Middle frontal gyrus (tissue), 1 donor: ENCODE results near the gene EHD3.

ENCODE experiments used
- DNase-seq: peaks from one replicate; pipeline ENCODE4 v3.0.0-alpha.2; 2015; ENCODE audit warnings: low spot score; ENCODE audit errors: extremely low spot score

EHD3 gene

DNA sequence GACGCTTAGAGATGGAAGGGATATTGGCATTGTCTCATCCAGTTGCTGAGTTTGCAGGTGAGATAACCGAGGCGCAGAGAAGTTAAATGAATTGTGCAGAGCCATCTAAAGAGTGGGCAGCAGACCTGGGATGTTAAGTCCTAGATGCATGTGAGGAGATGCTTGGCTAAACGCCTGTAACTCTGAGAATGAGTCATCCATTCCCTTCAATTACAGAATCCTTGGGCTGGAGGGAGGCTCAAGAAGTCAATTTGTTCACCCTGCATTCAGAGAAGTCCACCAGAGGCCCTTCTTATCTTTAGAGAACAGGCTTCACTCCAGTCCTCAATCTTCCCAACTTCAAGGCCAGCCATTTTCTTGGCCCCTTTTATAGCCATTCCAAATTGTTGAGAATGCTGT is 1.6 kb downstream of the EHD3 start:
- no peak for DNase-seq

DNA sequence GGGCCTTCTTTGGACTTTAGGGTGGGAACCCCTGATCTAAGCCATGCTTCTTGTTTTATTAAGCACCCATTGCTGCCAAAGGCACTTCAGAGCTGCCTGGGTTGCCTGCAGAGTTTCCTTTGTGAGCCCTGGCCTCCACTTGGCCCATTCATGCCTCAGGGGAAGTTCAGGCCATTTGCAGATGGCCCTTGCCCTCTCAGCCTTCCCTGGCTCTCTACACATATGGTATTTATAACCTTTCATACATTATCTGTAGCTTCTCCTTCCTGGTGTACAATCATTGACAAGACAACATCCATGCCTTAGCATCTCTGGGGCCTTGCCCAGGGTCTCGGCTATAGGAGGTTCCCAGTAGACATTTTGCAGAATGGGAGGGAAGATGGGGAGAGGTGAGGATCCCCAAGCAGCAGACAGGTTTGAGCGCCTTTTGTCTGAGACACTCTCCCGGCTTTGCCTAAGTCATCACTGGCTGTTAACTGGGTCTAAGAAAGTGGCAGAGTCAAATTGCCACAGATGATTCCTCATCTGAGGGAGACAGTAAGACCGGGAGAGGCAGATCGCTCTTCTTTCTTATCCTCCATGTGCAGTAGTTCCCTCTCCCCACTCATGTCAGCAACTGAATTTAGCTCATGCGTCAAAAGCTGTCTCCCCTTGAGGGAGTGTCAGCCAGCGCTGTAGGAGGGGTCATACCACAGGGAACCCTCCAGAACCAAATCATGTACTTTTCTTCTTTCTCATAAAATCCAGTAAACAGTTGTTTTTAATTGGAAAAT is 2.7 kb downstream of the EHD3 start:
- DNase-seq = no peak

DNA sequence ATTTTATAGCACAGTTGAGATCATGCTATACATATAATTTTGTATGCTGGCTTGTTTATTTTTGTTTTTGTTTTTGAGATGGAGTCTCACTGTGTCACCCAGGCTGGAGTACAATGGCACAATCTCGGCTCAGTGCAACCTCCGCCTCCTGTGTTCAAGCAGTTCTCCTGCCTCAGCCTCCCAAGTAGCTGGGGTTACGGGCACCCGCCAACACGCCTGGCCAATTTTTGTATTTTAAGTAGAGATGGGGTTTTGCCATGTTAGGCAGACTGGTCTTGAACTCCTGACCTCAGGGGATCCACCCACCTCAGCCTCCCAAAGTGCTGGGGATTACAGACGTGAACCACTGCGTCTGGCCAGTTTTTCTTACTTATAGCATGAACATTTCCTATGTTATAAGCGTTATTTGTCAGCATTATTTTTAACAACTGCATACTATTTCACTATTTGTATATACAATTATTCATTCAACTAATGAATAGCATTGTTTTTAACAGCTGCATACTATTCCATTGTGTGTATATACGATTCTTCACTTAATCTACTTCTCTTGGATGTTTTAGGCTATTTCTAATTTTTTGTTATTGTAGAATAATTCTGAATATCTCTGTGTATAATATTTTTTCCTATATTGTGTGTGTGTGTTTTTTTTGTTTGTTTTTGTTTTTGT is 3.5 kb downstream of the EHD3 start:
- no peak for DNase-seq

DNA sequence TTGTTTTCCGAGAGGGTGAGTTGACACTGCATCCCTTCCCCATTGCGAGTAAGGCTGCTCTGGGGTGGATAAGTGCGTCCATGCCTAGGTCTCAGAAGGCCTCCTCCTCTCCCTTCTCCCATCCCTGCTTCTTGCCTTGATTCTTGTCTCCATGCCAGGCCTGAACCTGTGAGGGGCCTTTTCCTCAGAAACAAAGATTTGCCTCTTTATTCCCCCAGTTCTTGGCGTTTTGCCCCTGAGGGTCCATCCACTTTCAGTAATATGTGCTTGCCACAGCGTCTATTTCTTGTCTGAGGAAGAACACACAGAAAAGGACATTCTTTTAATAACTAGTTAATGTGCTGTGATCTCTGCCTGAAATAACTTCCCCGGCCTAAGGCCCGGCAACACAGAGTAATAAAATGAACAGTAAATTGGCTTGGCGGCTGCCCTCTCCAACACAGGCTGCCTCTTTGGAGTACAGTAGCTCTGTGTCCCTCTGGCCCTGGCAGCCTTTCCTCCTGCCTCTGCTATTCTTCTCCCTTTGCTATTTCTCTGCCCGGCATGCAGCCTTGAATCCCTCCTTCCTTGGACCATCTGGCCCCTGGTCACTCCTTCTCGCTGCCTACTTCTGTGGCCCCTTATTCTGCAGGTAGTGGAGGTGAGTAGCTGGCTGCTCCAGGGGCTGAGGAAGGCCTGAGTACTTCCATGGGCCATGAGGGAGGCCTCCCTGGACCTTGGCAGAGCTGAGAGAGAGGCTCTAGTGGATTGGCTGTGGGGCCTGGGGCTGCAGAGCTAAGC is 4.4 kb downstream of the EHD3 start:
- no peak for DNase-seq

DNA sequence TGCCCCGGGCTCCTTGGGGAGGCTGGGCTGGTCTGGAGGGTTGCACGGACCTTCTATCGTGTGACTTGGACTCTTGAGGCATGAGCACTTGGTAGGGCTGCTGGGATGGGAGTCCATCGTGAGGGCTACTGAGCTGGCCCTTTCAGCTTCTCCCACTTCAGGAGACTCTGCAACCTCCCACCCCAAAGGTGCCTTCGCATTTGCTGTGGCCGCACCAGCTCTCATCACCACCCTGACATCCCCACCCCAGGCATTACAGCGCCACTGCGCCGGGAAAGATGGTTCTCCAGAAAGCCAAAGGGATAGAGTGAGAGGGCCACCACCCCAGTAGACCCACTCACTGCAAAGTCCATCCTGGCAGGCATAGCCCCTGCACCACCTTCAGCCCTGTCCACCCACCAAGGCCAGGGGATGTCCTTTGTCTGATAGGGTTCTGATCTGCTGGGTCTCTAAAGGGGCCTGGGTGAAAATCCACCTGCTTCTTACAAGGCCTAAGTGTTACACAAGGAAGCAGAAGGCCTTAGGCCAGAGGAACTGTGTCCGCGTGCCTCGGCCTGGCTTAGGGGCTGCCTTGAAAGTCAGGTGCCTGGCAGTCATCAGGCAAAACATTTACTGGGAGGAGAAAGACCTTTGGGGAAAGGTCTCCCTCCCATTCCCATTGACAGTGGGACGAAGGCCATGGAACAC is 5.1 kb downstream of the EHD3 start:
- no peak for DNase-seq

DNA sequence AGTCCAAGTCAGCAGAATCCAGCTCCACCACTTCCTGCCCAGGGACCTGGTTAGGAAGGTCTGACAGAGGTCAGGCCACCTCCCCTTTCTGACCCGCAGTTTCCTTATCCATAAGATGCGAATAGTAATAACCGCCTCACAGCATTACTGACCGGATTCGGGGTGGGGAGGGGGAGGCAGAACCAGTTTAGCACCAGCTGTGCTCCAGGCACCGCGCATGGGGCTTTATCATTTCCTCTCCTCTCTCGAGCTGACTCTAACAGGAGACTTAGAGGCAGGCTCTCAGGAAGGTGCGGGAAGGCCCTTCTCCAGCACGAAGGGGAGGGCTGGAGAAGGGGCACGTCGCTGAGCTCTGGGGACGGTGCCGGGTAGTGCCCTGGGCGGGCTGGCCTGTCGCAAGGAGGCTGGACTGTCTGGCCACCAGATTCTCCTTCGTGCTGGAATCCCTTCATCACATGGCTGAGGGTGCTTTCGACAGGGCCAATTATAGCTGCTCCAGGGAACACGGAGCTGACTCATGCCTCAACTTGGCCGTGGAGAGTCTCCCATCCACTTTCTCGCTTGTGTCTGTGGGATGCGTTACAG is 5.7 kb downstream of the EHD3 start:
- DNase-seq = no peak

DNA sequence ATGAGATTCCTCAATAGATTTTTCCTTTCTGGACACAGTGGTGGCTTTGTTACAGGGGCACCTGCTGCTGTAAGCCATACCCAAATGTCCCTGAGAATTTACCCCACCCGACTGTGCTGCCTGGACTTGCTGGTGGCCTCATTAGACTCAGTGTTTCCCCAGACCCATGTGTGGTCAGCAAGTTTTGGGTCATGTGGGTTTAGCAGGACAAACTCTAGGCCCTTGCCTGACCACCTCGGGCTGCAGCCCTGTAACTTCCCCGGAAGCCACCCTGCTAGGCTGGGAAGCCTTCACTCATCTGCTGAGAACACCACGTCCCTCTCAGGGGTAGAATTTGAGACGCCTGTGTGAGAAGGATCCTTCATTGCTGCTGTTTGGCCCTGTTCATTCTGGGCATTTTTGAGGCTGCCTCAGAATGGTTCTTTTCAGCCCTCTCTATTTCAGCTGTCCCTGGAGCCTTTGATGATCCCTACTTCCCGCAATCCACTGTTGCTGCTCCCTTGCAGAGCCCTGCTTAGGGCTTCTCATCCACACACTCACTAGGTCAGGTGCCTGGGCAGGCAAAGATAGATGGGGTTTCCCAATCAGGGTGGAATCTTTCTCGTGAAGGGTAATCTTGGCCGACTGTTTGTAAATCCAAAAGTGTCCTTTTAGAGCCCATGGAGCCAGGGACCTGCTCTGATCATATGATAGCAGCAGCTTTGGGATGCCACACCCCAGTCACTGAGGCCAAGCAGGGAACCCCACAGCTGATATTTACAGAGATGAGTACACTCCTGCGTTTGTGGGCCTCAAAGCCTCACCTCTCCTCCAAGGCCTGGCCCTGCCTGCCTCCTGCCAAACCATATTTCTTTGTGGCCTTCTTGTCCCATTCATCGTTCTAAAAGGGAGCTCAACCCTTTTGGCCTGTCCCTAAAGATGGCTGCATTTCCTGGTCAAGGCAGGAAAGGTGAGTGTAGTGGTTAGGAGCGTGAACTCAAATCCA is 6.7 kb downstream of the EHD3 start:
- no peak for DNase-seq

DNA sequence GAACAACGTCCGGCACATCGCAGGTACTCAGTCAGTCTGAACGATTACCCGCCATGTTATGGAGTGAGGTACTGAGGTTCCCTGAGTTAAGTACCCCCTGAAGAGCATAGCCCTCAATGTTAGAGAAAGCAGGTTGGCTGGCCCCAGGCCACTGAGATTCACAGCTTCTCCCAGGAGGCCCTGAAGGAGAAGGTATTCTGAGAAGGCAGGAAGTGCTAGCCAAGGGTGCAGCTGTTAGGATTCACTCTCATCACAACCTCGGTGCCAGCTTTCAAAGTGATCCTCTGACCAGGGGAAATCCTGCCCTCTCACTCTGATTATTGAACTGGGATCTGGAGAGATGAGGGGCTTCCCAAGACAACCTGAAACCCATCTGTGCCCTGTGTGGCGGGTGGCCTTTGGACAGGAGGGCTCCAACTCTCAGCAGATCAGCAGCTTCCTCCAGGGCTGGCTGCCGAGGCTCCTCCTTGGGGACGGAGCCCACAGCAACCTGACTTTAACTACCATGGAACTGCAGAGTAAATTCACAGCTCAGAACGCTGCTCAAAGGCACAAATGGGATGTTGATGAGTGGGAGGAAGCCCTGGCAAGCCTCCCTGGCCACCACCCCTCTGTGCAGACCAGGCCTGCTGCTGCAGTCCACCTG is 7.8 kb downstream of the EHD3 start:
- DNase-seq = no peak

DNA sequence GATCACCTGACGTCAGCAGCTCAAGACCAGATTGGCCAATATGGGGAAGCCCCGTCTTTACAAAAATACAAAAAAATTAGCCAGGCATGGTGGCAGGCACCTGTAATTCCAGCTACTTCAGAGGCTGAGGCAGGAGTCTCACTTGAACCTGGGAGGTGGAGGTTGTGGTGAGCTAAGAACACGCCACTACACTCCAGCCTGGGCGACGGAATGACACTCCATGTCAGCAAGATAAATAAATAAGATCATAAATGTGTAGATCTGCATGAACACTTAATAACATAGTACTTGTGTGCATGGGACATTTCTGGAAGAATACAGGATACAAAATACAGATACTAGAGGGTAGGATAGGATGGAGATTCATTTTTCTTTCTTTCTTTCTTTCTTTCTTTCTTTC is 9.1 kb downstream of the EHD3 start:
- no peak for DNase-seq

DNA sequence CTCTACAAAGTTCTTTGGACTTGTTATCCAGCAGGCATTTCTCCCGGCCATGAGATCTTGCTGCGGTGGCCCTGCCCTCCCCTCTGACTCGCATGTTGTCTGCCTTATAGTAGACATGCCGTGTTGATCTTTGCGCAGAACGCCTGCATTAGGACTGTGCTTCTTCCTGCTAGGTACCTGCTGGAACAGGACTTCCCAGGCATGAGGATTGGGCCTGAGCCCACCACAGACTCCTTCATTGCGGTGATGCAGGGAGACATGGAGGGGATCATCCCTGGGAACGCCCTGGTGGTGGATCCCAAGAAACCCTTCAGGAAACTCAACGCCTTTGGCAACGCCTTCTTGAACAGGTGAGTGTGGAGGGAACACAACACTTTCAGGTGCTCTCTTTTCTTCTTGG is 10.1 kb downstream of the EHD3 start:
- DNase-seq = no peak

DNA sequence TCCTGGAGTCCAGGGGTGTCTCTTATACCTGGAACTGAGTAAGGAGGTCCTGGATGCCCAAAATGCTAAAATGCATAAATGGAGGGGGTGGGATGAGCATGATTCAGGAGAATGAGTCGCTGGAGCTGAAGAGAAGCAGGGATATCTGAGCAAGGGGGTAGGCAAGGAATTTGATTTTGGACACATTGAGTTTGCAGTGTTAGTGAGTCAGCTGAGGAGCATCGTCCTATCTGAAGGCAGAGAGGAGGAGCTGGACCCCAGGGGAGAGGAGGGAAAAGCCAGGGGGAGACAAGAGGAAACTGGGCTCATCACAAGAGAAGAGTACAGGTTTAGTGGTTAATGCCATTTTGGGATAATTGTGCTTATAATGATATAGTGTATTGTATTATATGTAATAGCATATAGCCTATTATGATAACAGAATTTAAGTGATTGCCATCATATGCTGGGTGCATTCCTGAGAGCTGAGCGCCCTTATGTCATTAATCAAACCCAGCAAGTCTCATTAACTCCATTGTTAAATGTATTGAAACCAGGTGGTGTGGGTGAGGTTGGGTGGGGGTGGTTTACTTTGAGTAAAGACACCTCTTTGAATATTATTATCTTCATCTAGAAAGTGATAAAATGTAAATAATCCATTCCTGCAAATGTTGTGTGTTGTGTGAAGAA is 12.4 kb downstream of the EHD3 start:
- no peak for DNase-seq

DNA sequence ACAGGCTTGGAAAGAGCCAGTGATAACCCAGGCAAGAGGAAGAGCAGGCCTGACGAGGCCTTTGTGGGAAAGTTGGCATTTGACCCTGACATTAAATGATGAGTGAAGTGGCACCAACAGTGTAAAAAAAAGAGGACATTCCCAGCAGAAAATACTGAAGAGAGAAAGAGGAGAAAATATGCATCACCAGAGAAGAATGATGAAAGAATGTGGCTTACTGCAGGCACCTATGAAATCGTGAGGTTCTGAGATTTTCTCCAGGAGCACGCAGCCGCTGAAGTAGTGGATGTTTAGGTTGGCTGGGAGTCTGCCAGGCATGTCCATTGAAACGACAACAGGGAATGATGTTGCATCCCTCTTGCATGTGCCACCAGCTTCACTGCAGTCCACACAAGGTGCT is 13.8 kb downstream of the EHD3 start:
- no peak for DNase-seq

DNA sequence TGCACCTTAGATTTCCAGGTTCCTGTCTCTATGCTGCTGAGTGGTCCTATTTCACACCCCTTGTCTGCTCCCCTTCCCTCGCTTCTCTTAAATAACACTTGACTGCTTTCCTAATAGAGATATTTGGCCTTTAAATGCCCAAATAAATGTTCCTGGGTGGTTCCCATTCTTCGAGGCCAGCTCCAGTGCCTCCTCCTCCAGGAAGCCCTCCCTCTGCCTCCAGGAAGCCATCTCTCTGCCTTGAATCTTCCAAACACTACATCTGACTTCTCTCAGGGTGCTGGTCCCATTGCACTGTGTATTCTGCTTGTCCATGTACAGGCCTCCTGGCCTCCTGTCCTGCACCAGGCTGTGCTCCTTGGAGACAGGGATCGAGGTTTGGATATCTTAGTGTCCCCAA is 14.2 kb downstream of the EHD3 start:
- DNase-seq = no peak

DNA sequence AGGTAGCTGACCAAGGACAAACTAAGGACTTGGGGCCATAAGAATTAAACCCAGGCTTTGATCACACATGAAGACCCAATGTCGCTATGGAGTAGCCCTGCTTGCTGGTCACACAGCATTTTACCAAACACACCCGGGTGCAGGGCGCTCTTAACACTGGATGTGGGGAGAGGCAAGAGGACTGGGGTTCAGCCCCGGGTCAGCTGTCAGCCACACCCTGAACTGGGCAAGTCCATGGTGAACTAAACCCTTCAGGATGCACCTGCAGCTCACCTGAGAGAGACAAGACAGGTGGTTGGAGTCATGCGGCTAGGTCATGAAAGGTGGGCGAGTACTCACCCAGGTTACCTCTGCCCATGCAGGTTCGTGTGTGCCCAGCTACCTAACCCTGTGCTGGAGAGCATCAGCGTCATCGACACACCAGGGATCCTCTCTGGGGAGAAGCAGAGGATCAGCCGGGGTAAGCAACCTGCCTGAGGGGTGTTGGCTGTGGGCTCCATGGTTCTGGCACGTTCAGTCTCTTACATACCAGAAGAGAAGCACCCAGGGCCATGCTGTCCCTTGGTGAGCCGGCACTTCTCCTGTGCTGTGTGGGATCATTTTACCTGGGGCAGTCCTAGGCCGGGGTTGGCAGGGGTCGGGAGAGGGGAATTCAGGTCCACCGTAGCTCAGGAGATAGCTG is 15.2 kb downstream of the EHD3 start:
- no peak for DNase-seq

DNA sequence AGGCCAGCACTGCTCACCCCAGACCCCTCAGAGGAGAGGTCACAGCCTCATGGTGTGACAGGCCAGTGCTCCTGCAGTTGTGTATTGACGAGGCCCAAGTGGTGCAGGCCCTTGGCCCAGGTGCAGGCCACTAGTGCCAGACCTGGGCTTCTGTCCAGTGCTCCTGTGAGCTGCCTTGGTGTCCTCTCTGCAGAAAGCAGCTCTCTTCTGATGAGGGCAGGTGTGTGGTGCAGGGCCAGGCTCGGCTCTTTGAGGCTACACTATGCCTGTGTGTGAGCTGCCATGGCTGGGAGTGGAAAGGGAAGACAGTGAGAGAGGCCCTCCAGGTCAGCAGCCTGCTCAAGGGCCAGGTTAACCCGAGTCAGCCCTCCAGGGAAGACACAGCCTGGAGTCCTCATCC is 17.1 kb downstream of the EHD3 start:
- DNase-seq = no peak

DNA sequence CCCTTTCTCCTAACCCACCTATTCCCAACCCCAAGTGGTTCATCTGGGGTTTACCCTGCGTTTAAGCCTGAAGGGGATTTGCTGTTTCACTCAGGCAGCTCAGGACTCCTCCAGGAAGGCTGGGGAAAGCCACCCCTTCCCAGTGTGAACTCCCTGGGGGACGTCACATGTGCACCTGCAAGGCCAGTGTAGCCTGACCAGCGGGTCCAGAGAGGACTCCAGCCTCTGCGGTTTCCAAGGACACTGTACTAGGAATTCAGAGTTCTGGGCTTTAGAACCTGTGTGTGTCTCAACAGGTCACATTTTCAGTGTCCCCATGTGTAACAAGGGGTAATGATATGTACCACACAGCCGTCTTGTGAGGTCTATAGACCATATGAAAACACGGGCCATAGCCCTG is 17.9 kb downstream of the EHD3 start:
- no peak for DNase-seq

DNA sequence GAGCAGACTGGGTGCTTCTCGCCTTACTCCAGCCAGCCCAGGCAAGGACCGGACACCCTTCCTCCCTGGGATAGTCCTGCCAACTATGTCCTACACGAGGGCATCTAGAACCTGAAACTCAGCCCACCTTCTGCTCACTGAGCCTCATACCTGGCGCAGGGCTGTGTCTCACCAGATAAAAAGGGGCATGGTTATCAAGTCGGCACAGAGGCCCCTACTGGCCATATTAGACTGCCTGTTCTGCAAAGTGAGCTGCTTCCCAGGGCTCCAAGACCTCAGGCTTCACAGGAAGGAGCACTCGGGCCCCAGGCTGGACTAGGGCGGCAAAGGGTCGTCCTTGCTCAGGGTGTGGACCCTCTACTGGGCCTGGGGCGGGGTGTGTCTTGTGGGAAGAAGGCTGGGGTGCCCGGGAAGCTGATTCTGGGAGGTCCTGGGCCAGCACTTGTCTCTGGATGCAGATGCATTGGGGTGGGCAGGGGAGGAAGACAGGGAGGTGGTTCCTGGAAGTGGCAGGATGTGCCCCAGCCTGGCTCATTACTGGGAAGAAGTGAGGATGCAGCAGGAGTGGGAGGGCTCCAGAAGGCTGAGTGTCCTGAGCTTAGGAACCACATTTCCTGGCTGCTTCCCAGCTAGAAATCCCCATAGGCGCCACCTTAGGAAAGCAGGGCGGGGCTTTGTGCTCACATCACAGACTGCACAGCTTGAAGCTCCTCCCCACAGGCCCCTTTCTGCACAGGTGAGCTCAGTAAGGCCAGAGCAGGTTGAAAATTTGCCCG is 19.6 kb downstream of the EHD3 start:
- no peak for DNase-seq
